ENCODE measurements around the gene TRIM29. TPM values are rescaled to one million over a fixed set of nuclear protein-coding genes. Genes with fewer than 3 reads are reported as not detected.
A peak's percentile ranks its signal among the peaks of the same experiment; 100 is the strongest.

Gene TRIM29
- total RNA-seq, 1 experiment from 2014 or later: 38.5 TPM

GRCh38 chr11:120073196-120073595 is 64.7 kb downstream of the TRIM29 start:
- no peaks in the 10 kb centered on the region for H3K36me3 ChIP-seq (ENCODE audit: low read depth, low read length)
- no peaks in the 10 kb centered on the region for H4K20me1 ChIP-seq (ENCODE audit: low read length)
- no peaks in the 10 kb centered on the region for H3K9me3 ChIP-seq (ENCODE audit: low read length)
- POLR2A ChIA-PET (ENCODE audit: unreplicated experiment): no interaction called here
- H3K9me2 ChIP-seq (replicated peaks; ENCODE audit: low read length): no peaks in the 10 kb centered on the region
- peaks cover 63% of the 10 kb centered on the region for H3K27me3 ChIP-seq (ENCODE audit: low read length)
- DNase-seq (no peak), ATAC-seq (no peak)
- no peak overlapping the region for H3K4me3 ChIP-seq (ENCODE audit: low read length)
- H3K4me1 ChIP-seq (ENCODE audit: insufficient read depth, low read length): no peaks in the 10 kb centered on the region
- H3K79me2 ChIP-seq (ENCODE audit: low read length): no peaks in the 10 kb centered on the region
- CTCF ChIA-PET: no interaction called here
- no peak overlapping the region for H3K9ac ChIP-seq (ENCODE audit: low read length)
- H2AFZ ChIP-seq (ENCODE audit: low read length): no peak overlapping the region
- no peak for TF ChIP-seq EZH2 (IDR thresholded peaks at IDR 0.05; ENCODE audit: low read length, unreplicated experiment)
- TF ChIP-seq EZH2phosphoT487 (IDR thresholded peaks at IDR 0.05; ENCODE audit: borderline replicate concordance, low read length): no peak
- no peak for TF ChIP-seq CTCF (conservative IDR thresholded peaks at IDR 0.05; ENCODE audit: low read depth, low read length)
- no peak overlapping the region for H3K27ac ChIP-seq (ENCODE audit: low read length)
- intact Hi-C loops (cut with micrococcal nuclease): no loop called here
- no peak overlapping the region for H3K4me2 ChIP-seq (ENCODE audit: low read length)
- BruUV-seq (replicated peaks): no TSS peak
- no peaks in the 10 kb centered on the region for H3F3A ChIP-seq (ENCODE audit: low read length, unreplicated experiment)

GRCh38 chr11:120068114-120068573 is 69.8 kb downstream of the TRIM29 start:
- no peaks in the 10 kb centered on the region for H3K36me3 ChIP-seq (ENCODE audit: low read depth, low read length)
- ATAC-seq (peak; percentile 13; the same call in 1 of the 2 replicates), DNase-seq (peak; percentile 42)
- no peaks in the 10 kb centered on the region for H4K20me1 ChIP-seq (ENCODE audit: low read length)
- H3K9ac ChIP-seq (ENCODE audit: low read length): no peak overlapping the region
- H3K27ac ChIP-seq (ENCODE audit: low read length): no peak overlapping the region
- H3K4me2 ChIP-seq (ENCODE audit: low read length): peak overlapping the region; percentile 43; the same call in 1 of the 2 replicates
- H3K4me1 ChIP-seq (ENCODE audit: insufficient read depth, low read length): no peaks in the 10 kb centered on the region
- peak overlapping the region; percentile 29; the same call in 1 of the 2 replicates for H2AFZ ChIP-seq (ENCODE audit: low read length)
- H3K9me2 ChIP-seq (replicated peaks; ENCODE audit: low read length): no peaks in the 10 kb centered on the region
- H3F3A ChIP-seq (ENCODE audit: low read length, unreplicated experiment): no peaks in the 10 kb centered on the region
- no TSS peak for BruUV-seq (replicated peaks)
- ChIA-PET CTCF (no interaction called here), POLR2A (ENCODE audit: unreplicated experiment) (interaction anchor here (0.6 kb wide), 1 partner anchor 459 kb away, joined by 4 read pairs; no protein-coding TSS in a partner anchor)
- H3K9me3 ChIP-seq (ENCODE audit: low read length): no peaks in the 10 kb centered on the region
- peaks cover 83% of the 10 kb centered on the region for H3K27me3 ChIP-seq (ENCODE audit: low read length)
- no peaks in the 10 kb centered on the region for H3K79me2 ChIP-seq (ENCODE audit: low read length)
- intact Hi-C loops (cut with micrococcal nuclease): no loop called here
- TF ChIP-seq CTCF (conservative IDR thresholded peaks at IDR 0.05; ENCODE audit: low read depth, low read length) (no peak), EZH2phosphoT487 (IDR thresholded peaks at IDR 0.05; ENCODE audit: borderline replicate concordance, low read length) (no peak), EZH2 (IDR thresholded peaks at IDR 0.05; ENCODE audit: low read length, unreplicated experiment) (no peak)
- no peak overlapping the region for H3K4me3 ChIP-seq (ENCODE audit: low read length)

- intact Hi-C loops (cut with micrococcal nuclease): no loop called here
These were observed 70.3 kb downstream of the TRIM29 start for GRCh38 chr11:120067438-120068113.

More at GRCh38 chr11:120067438-120068113, 70.3 kb downstream of the TRIM29 start:
- ChIA-PET POLR2A (ENCODE audit: unreplicated experiment) (interaction anchor here (0.6 kb wide), 1 partner anchor 460 kb away, joined by 4 read pairs; no protein-coding TSS in a partner anchor), CTCF (no interaction called here)
- Histone ChIP-seq H4K20me1 (ENCODE audit: low read length) (no peaks in the 10 kb centered on the region), H3F3A (ENCODE audit: low read length, unreplicated experiment) (no peaks in the 10 kb centered on the region), H3K9me3 (ENCODE audit: low read length) (no peaks in the 10 kb centered on the region), H3K36me3 (ENCODE audit: low read depth, low read length) (no peaks in the 10 kb centered on the region), H3K79me2 (ENCODE audit: low read length) (no peaks in the 10 kb centered on the region), H3K4me2 (ENCODE audit: low read length) (no peak overlapping the region), H3K4me1 (ENCODE audit: insufficient read depth, low read length) (no peaks in the 10 kb centered on the region), H3K9me2 (replicated peaks; ENCODE audit: low read length) (no peaks in the 10 kb centered on the region), H3K9ac (ENCODE audit: low read length) (no peak overlapping the region), H3K27ac (ENCODE audit: low read length) (no peak overlapping the region), H2AFZ (ENCODE audit: low read length) (no peak overlapping the region), H3K27me3 (ENCODE audit: low read length) (peaks cover 83% of the 10 kb centered on the region), H3K4me3 (ENCODE audit: low read length) (no peak overlapping the region)
- no TSS peak for BruUV-seq (replicated peaks)
- no peak for ATAC-seq
- TF ChIP-seq CTCF (conservative IDR thresholded peaks at IDR 0.05; ENCODE audit: low read depth, low read length): no peak
- TF ChIP-seq EZH2phosphoT487 (IDR thresholded peaks at IDR 0.05; ENCODE audit: borderline replicate concordance, low read length): no peak
- no peak for TF ChIP-seq EZH2 (IDR thresholded peaks at IDR 0.05; ENCODE audit: low read length, unreplicated experiment)
- DNase-seq: no peak

Data from PC-3 (cell line).